Stimulated activated naive CD4-positive, alpha-beta T cell treated with Interleukin-2 at 50 U/mL for 16 hours (primary cell): ENCODE data around the gene PPDPF.
A peak's percentile ranks its signal among the peaks of the same experiment; 100 is the strongest.
"Not testable (repeated sequence)": the region's sequence is repeated elsewhere in the genome, so short reads cannot be mapped to it uniquely, and the experiment has no call there.

Experiments used
- DNase-seq: peaks from one replicate; lab custom pipeline; 2025; lab: John Stamatoyannopoulos, UW

PPDPF gene

DNA sequence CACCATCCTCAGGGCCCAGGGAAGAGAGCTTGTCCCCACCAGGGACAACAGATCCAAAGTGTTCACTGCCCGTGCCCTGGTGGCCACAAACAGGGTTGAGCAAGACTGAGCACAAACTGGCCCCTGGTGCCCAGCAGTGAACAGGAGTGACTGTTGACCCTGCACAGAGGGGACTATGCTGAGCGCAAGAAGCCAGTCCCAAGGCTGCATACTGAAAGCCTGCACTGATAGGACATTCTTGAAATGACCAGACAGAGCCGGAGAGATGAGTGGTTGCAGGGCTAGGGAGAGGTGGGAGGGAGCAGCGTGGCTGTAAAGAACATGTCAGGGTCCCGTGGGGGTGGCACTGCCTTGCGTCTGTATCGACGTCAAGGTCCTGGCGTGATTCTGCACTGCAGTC is 30.5 kb downstream of the PPDPF start:
- DNase-seq: no peak

- peak; percentile 24 for DNase-seq
Observed at GRCh38 chr20:63552481-63553249, 32.1 kb downstream of the PPDPF start.

DNA sequence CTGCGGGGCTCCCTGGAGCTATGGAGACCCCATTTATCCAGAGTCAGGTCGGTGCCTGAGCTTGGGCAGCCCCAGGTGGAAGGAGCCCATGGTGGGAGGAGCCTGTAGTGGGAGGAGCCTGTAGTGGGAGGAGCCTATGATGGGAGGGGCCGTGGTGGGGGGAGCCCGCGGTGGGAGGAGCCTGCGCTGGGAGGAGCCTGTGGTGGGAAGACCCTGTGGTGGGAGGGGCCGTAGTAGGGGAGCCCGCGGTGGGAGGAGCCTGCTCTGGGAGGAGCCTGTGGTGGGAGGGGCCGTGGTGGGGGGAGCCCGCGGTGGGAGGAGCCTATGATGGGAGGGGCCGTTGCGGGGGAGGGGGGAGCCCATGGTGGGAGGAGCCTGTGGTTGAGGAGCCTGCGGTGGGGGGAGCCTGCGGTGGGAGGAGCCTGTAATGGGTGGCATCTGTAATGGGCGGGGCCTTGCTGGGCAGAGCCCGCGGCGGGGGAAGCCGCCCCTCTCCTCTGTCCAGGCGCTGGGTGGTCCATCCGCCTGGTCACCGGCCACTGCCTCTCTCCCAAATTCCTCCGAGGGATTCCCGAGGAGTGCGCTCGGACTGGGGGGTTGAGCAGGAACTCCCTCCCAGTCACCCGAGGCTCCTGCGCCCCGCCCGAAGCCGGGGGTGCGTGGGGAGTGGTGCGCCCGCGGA is 32.8 kb downstream of the PPDPF start:
- peak; percentile 87 for DNase-seq

- peak; percentile 44 for DNase-seq
Observed at GRCh38 chr20:63553933-63554290, 33.3 kb downstream of the PPDPF start, which contains the start of gene FNDC11. FNDC11 (plus strand) TSS chr20:63554159; CDS start chr20:63555664, 1,505 bp downstream.

DNA sequence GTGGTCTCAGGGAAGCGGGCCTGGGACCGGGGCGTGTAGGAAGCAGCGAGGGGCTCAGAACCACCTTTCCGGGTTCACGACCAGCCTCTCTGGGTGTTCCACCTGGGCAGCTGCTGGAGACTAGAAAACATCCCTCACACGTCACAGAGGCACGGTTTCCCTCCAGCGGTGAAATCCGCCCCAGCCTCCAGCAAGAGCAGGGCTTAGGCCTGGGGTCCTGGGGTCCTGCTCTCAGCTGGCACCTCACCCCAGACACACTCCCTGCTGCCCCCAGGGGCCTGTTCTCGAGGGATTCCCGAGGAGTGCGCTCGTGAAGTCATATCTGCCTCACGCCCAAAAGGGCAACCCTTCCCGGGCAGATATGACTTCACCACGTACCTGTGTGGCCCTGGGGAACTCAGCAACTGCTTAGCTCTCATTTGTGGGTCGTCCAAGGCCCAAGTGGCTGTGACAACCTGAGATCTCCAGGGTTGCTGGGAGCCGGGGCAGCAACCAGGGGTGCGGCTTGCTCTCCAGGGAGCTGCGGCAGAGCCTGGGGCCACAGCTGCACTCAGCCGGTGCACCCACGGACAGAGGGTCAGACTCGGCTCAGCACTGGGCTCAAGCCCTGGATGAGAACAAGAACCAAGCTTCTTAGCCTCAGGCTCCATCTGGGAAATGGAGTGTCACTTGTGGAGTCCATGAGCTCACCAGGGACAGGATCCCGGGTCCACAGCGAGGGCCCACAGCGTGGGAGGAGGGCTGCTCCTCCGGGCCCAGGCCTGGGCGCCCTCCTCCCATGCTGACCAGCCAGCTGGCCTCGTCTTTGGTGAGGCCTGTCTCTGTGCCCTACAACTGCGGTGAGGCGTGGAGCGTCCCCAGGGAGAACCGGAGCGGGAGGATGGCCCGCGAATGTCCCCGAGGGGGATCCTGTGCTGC is 34.1 kb downstream of the PPDPF start:
- no peak for DNase-seq

- no peak for DNase-seq
Observed at GRCh38 chr20:63555661-63556381, 35.3 kb downstream of the PPDPF start.

GRCh38 chr20:63556873-63557478 is 36.4 kb downstream of the PPDPF start:
- DNase-seq: no peak

GRCh38 chr20:63557481-63557891 is 36.9 kb downstream of the PPDPF start:
- no peak for DNase-seq

DNA sequence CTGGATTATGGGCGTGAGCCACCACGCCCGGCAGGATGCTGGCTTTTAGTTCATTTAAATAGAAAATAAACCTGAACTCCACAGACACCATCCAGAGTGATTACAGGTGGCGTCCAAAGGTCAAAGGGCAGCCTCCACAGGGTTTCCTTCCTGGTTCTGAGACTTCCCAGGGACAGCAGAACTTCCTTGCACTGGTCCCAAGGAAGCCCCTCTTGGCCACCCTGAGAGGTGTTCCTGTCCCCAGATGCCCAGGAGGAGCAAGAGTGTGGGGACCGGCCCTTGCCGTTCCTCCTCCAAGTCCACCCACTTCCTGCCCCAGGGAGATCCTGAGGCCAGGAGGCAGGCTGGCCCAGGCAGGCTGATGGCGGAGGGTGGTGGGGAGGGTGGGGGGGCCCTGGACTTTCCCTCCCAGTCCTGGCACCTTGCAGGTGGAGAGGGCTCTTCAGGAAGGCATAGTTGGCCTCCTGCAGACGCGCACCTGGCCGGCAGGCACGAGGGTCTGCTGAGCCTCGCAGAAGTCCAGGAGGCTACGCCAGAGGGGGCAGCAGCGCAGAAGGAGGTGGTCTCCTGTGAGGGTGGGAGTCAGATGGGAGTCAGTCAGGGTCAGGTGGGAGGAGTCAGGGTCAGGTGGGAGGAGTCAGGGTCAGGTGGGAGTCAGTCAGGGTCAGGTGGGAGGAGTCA is 38.4 kb downstream of the PPDPF start:
- DNase-seq: no peak

- DNase-seq: not testable (repeated sequence)
Observed at GRCh38 chr20:63559485-63560332, 39.1 kb downstream of the PPDPF start.

- no peak for DNase-seq
Observed at GRCh38 chr20:63560333-63560805, 39.8 kb downstream of the PPDPF start.

- DNase-seq: no peak
Observed at GRCh38 chr20:63560856-63561609, 40.5 kb downstream of the PPDPF start.

DNA sequence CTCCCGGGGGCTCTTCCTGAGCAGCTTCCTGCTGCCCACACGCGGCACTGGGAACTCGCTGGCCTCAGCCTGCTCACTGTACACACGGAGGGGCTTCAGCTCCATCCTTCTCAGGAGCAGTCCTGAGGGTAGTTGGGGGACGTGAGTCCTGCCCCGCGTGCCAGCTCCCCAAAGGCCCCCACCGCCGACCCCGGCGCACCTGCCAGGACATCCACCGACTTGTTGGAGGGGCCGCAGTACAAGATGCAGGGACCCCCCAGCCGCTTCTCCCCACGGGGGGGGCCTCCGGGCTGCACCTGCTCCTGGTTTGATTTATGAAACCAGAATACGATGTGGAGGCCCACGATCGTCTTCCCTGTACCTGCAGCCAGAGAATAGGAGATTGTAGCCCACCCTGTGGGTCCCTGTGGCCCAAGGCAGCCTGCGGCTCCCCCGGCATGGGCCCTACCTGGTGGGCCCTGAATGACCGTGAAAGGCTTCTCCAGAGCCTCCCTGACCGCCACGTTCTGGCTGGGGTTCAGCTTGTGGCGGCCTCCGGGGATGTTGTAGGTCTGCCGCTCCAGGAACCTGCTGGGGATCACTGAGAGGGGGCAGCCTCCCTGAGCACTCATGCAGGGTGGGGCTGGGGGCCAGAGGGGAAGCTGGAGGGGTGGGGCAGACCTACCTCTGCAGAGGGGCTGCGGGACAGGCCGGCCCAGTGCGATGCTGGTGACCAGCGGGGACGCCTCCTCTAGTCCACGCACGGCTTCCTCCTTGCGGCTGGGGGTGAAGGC is 41.2 kb downstream of the PPDPF start:
- no peak for DNase-seq

DNA sequence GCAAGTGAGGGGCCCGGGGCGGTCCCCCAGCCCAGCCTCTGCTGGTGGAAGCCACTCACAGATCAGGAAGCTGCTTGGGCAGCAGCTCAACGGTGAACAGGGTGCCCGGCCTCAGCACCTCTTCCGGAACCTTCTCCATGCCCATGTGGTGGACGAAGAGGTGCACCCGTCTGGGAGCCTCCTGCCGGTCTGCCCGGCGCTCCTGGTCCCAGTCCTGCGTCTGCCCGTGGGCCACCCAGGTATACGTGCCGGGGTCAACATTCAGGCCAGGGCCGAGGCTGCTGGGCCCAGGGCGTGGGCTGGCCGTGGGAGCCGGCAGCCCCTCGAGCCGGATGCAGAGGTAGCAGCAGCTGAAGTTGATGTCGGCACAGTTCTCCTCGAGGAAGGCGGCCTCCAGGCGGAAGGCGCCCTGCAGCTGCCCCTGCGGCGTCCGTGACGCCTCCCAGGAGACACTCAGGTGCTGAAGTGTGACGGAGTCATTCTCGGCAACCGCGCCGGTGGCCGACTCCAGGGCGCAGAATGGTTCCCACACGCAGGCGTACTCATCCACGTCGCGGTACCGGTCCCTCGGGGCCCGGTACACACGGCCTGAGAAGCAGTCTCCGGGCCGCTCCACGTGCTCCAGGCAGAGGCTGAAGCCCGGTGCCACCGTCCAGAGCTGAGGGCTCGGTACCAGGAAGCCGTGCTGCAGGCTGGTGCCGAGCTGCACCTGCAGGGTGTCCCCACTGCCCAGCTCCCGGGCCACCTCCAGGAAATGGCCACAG is 42.1 kb downstream of the PPDPF start:
- DNase-seq: no peak

- DNase-seq: no peak
Observed at GRCh38 chr20:63563225-63563935, 42.8 kb downstream of the PPDPF start.

DNA sequence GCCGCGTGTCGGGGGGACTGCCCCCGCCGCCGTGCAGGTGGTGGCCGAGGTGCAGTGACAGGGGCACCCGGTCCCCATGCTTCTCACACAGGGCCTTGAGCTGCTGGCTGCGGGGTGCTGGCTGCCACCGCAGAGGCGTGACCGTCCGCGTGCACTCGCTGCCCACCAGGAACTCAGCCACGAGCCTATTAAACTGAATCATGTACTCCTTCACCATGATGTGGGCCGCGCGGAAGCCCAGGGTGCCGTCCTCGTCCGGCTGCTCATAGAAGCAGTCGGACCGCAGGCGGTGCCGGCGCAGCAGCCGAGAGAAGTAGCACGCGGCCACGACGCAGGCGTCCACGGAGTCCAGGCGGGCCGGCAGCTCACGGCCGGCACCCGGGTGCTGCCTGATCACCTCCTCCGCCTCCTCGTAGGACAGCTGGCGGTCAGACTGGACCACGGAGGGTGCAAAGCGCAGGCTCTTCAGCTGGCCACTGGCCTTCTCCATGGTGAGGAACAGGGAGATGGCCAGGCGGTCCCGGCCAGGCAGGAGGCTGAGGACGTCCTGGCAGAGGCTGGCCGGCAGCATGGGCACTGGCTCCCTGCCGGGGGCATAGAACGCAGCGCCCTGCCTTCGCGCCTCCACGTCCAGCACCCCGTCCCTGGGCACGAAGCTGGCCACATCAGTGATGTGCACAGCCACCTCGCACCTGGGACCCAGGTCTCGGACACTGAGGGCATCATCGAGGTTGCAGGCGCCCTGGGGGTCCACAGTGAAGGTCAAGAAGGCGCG is 43.7 kb downstream of the PPDPF start:
- DNase-seq: no peak
